Measurements from ENCODE around the gene EXOC3L4.

DNA sequence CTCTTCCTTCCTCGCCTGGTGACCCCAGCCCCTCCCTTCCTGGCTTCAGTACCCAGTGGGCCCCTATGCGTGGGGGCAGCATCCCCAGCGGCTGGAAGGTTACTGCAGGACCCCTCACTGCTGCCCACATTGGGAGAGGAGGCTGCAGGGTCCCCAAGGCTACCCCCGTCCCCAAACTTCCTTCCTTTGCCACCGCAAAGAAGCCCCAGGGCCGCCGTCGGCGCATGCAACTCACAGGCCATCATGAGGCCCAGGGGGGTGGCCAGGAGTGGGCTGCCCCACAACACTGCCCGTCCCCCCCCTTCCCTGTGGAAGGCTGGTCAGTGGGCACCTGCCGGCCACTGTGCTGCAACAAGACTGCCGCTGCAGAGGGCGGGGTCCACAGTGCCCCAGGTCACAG is 19.2 kb downstream of the EXOC3L4 start:
- TF ChIP-seq, protein P1, sequence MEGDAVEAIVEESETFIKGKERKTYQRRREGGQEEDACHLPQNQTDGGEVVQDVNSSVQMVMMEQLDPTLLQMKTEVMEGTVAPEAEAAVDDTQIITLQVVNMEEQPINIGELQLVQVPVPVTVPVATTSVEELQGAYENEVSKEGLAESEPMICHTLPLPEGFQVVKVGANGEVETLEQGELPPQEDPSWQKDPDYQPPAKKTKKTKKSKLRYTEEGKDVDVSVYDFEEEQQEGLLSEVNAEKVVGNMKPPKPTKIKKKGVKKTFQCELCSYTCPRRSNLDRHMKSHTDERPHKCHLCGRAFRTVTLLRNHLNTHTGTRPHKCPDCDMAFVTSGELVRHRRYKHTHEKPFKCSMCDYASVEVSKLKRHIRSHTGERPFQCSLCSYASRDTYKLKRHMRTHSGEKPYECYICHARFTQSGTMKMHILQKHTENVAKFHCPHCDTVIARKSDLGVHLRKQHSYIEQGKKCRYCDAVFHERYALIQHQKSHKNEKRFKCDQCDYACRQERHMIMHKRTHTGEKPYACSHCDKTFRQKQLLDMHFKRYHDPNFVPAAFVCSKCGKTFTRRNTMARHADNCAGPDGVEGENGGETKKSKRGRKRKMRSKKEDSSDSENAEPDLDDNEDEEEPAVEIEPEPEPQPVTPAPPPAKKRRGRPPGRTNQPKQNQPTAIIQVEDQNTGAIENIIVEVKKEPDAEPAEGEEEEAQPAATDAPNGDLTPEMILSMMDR (conservative IDR thresholded peaks at IDR 0.05 in 1 of 2, IDR thresholded peaks at IDR 0.05 in 1 of 2; ENCODE audit: low read depth in 1 of 2, low read length in 2 of 2), result no peak
- no peak for TF ChIP-seq EZH2 (IDR thresholded peaks at IDR 0.05; ENCODE audit: low read length, missing control alignments)
